Activated T-helper 1 cell treated with anti-CD3 and anti-CD28 coated beads, Interleukin-12 subunit alpha, Interleukin-12 subunit beta, Interleukin-2, Interleukin-4 antibody, amounts not matched to agents 30 ng/mL and 10 ng/mL and 1 ng/mL, durations not matched to agents 14 hours and 24 hours and 36 hours (primary cell): ENCODE data around the gene PCLAF. TPM values are rescaled to one million over a fixed set of nuclear protein-coding genes. Genes with fewer than 3 reads are reported as not detected.
A peak's percentile ranks its signal among the peaks of the same experiment; 100 is the strongest.
"Not testable (repeated sequence)": the region's sequence is repeated elsewhere in the genome, so short reads cannot be mapped to it uniquely, and the experiment has no call there.

Experiments used
- DNase-seq: peaks from one replicate; pipeline ENCODE4 v3.0.0; 2021; ENCODE audit warnings: low spot score
- H3K27ac Mint-ChIP-seq: one replicate; pipeline ENCODE4 v1.8.0; 2021; ENCODE audit warnings: mild to moderate bottlenecking, mixed read lengths
- H3K27me3 Mint-ChIP-seq: one replicate; pipeline ENCODE4 v1.8.0; 2022; ENCODE audit warnings: mild to moderate bottlenecking, moderate library complexity, mixed read lengths; ENCODE audit not compliant: insufficient read depth
- H3K36me3 Mint-ChIP-seq: one replicate; pipeline ENCODE4 v1.8.0; 2021; ENCODE audit warnings: low read depth, mixed read lengths
- H3K4me1 Mint-ChIP-seq: one replicate; pipeline ENCODE4 v1.8.0; 2021; ENCODE audit warnings: low read depth, mixed read lengths
- H3K4me3 Mint-ChIP-seq: one replicate; pipeline ENCODE4 v1.8.0; 2021; ENCODE audit warnings: mild to moderate bottlenecking, moderate library complexity, mixed read lengths
- H3K9me3 Mint-ChIP-seq: one replicate; pipeline ENCODE4 v1.8.0; 2021; ENCODE audit warnings: mixed read lengths
- intact Hi-C: fragments of 100-400 bp; cut with micrococcal nuclease; formaldehyde crosslinking; loops from one replicate; pipeline ENCODE4 v1.15.1; 2024
- total RNA-seq: library from RNA; stranded (reverse); gene quantifications from 2 replicates; pipeline ENCODE4 v1.2.3, GENCODE V29; 2022

Gene PCLAF
- total RNA-seq, 1 donor from 2014 or later, result 58.6 TPM

DNA sequence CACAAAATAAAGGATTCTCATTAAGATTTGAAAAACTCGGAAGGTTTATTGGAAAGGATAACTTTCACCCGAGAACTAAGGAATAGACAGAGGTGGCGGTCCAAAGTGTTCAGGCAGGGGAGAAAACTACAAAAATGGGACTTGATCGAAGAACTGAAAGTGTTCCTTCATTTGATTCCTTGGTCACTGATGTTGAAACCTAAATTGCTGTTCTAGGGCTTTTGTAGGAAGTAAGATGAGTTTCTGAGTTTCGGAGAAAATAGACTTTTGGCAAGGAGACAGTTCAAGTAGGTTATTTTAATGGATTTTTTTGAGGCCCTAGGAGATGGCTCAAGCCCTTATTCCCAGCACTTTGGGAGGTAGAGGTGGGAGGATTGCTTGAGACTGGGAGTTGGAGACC is 7.8 kb upstream of the PCLAF start:
- Mint-ChIP-seq H3K27ac (no peak overlapping the region), H3K36me3 (peaks cover 9% of the 10 kb centered on the region), H3K9me3 (no peaks in the 10 kb centered on the region), H3K27me3 (no peaks in the 10 kb centered on the region), H3K4me1 (peaks cover 17% of the 10 kb centered on the region), H3K4me3 (peak overlapping the region; percentile 99)
- intact Hi-C loops, result loop anchor here (5.0 kb wide), 3 partner anchors 53 to 743 kb away; partner anchors contain the start of gene PDCD7
- no peak for DNase-seq

DNA sequence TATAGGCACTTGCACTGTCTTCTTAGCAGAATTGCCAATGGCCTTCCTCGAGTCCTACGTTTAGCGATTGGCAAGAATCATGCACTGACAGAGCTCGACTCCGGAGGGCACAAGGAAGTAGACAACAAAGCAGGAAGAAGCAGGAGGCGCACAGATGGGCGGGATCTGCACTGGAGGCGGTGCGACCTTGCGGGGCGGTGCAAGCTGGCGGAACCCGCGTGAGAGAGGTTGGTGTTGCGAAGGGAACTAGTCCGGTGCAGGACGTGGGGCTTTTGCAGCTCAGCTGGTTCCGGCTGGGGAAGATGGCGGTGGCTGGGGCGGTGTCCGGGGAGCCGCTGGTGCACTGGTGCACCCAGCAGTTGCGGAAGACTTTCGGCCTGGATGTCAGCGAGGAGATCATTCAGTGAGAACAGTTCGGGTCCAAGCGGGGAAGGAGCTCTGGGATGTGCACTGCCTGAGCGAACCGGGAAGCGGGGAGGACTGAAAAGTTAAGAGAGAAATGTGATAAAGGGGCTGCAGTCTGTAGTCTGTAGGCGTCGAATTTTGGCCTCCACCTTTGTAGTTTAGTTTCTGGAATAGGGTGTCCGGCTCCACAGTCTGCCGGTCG is 6.4 kb upstream of the PCLAF start, which contains the start of gene TRIP4:
Gene TRIP4, plus strand, starts transcription at position 275 of the 607 bp plus-strand sequence. Its CDS starts 28 bp downstream, at position 303.
- Mint-ChIP-seq H3K4me1 (peaks cover 17% of the 10 kb centered on the region), H3K36me3 (peaks cover 5% of the 10 kb centered on the region), H3K9me3 (no peaks in the 10 kb centered on the region), H3K27ac (peak within 1 kb of the TSS; percentile 89), H3K4me3 (peak within 1 kb of the TSS; percentile 99), H3K27me3 (no peaks in the 10 kb centered on the region)
- intact Hi-C loops, result loop anchor here (1.0 to 5.0 kb wide), 9 partner anchors 8 to 745 kb away; partner anchors contain the start of genes CSNK1G1, PDCD7 and PPIB
- peak; percentile 96 for DNase-seq

GRCh38 chr15:64386291-64386690 is 5.0 kb upstream of the PCLAF start:
- peaks cover 6% of the 10 kb centered on the region for H3K36me3 Mint-ChIP-seq
- H3K27ac Mint-ChIP-seq, result no peak overlapping the region
- intact Hi-C loops, result loop anchor here (5.0 kb wide), 3 partner anchors 56 to 746 kb away; partner anchors contain the start of gene PDCD7
- no peaks in the 10 kb centered on the region for H3K9me3 Mint-ChIP-seq
- no peak for DNase-seq
- peaks cover 25% of the 10 kb centered on the region for H3K4me1 Mint-ChIP-seq
- H3K4me3 Mint-ChIP-seq, result peak overlapping the region; percentile 64
- no peaks in the 10 kb centered on the region for H3K27me3 Mint-ChIP-seq

GRCh38 chr15:64383760-64384159 is 2.5 kb upstream of the PCLAF start:
- Mint-ChIP-seq H3K4me1 (peaks cover 28% of the 10 kb centered on the region), H3K4me3 (no peak overlapping the region), H3K9me3 (no peaks in the 10 kb centered on the region), H3K27ac (no peak overlapping the region), H3K27me3 (no peaks in the 10 kb centered on the region), H3K36me3 (peaks cover 7% of the 10 kb centered on the region)
- intact Hi-C loops, result loop anchor here (5.0 kb wide), 1 partner anchor 551 kb away; the partner anchor contains the start of gene HERC1
- no peak for DNase-seq

DNA sequence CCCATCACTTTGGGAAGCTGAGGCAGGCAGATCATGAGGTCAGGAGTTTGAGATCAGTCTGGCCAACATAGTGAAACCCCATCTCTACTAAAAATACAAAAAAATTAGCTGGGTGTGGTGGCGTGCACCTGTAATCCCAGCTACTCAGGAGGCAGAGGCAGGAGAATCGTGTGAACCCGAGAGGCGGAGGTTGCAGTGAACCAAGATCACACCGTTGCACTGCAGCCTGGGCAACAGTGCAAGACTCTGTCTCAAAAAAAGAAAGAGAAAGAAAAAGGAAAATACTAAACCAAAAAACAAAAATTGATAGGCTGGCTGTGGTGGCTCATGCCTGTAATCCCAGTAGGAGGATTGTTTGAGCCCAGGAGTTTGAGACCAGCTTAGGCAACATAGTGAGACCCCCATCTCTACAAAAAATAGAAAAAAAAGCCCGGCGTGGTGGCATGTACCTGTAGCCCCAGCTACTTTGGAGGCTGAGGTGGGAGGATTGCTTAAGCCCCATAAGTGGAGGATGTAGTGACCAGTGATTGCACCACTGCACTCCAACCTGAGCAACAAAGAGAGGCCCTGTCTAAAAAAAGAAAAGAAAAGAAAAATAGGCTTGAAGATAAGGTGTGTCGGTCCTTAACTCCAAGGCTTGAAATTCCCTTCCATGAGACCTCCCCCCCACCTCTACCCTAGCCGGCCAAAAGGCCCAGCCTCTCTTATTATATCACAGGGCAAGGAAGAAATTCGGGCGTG is 941 bp downstream of the PCLAF start:
- not testable (repeated sequence) for H3K9me3 Mint-ChIP-seq, DNase-seq, H3K36me3 Mint-ChIP-seq, H3K27me3 Mint-ChIP-seq
- intact Hi-C loops, result loop anchor here (2.0 to 5.0 kb wide), 2 partner anchors 169 to 548 kb away; partner anchors contain the start of gene HERC1
- peak overlapping the region; percentile 92 for H3K27ac Mint-ChIP-seq
- peaks cover 16% of the 10 kb centered on the region for H3K4me1 Mint-ChIP-seq
- H3K4me3 Mint-ChIP-seq, result peak overlapping the region; percentile 94

DNA sequence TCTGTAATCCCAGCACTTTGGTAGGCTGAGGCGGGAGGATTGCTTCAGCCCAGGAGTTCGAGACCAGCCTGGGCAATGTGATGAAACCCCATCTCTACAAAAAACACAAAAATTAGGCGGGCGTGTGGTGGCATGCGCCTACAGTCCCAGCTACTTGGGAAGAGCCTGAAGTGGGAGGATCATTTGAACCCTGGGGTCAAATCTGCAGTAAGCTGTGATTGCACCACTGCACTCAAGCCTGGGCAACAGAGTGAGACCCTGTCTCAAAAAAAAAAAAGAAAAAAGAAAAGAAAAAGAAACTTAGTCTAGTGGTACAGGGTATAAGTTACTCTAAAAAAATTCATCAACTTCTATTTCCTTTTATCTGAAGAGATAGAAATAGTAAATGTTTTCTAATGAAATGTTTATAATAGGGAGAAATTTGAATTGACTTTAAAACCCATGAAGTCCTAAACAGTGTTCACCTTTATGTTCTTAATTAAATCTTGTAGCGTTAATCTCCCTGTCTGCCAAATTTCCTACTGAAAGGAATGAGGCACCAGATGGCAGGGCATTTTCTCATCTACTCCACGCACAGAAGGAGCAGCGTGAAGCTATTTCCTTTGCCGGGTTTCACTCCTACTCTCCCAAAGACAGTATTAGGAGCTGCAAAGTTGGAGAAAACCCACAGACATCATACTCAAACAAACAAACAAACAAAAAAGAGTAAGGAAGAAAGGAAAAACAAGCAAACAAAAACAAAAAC is 1.9 kb downstream of the PCLAF start:
- H3K36me3 Mint-ChIP-seq, result peaks cover 10% of the 10 kb centered on the region
- H3K27ac Mint-ChIP-seq, result no peak overlapping the region
- H3K4me1 Mint-ChIP-seq, result peaks cover 16% of the 10 kb centered on the region
- no peak for DNase-seq
- H3K4me3 Mint-ChIP-seq, result peak overlapping the region; percentile 94
- no peaks in the 10 kb centered on the region for H3K9me3 Mint-ChIP-seq
- H3K27me3 Mint-ChIP-seq, result no peaks in the 10 kb centered on the region
- intact Hi-C loops, result loop anchor here (1.0 kb wide), 1 partner anchor 8 kb away; the partner anchor contains the start of gene TRIP4

GRCh38 chr15:64373360-64373759 is 7.9 kb downstream of the PCLAF start:
- H3K4me3 Mint-ChIP-seq, result peak overlapping the region; percentile 61
- peaks cover 24% of the 10 kb centered on the region for H3K36me3 Mint-ChIP-seq
- peak overlapping the region; percentile 47 for H3K27ac Mint-ChIP-seq
- DNase-seq, result no peak
- no peaks in the 10 kb centered on the region for H3K9me3 Mint-ChIP-seq
- intact Hi-C loops, result no loop called here
- H3K27me3 Mint-ChIP-seq, result no peaks in the 10 kb centered on the region
- H3K4me1 Mint-ChIP-seq, result peaks cover 13% of the 10 kb centered on the region

DNA sequence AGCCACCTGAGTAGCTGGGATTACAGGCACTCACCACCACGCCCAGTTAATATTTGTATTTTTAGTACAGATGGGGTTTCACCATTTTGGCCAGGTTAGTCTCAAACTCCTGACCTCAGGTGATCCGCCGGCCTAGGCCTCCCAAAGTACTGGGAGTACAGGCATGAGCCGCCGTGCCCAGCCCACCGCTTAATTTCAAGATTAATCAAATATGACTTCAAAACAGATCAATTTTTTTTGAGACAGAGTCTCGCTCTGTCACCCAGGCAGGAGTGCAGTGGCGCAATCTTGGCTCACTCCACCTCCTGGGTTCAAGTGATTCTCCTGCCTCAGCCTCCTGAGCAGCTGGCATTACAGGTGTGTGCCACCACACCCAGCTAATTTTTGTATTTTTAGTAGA is 9.9 kb downstream of the PCLAF start:
- Mint-ChIP-seq H3K36me3 (peaks cover 23% of the 10 kb centered on the region), H3K4me1 (peaks cover 13% of the 10 kb centered on the region)
- H3K9me3 Mint-ChIP-seq, H3K27me3 Mint-ChIP-seq, intact Hi-C loops, DNase-seq, H3K4me3 Mint-ChIP-seq, H3K27ac Mint-ChIP-seq: not testable (repeated sequence)

GRCh38 chr15:64369078-64369607 is 12.1 kb downstream of the PCLAF start:
- no peaks in the 10 kb centered on the region for H3K27me3 Mint-ChIP-seq
- H3K27ac Mint-ChIP-seq, result no peak overlapping the region
- H3K9me3 Mint-ChIP-seq, result no peaks in the 10 kb centered on the region
- intact Hi-C loops, result no loop called here
- peaks cover 16% of the 10 kb centered on the region for H3K36me3 Mint-ChIP-seq
- H3K4me3 Mint-ChIP-seq, result no peak overlapping the region
- no peak for DNase-seq
- peaks cover 13% of the 10 kb centered on the region for H3K4me1 Mint-ChIP-seq

- Mint-ChIP-seq H3K4me3 (no peak overlapping the region), H3K27ac (no peak overlapping the region), H3K36me3 (no peaks in the 10 kb centered on the region), H3K4me1 (peaks cover 6% of the 10 kb centered on the region), H3K9me3 (no peaks in the 10 kb centered on the region), H3K27me3 (no peaks in the 10 kb centered on the region)
- no peak for DNase-seq
- intact Hi-C loops, result no loop called here
Measured at GRCh38 chr15:64361259-64361658, 20.0 kb downstream of the PCLAF start.

- peak overlapping the region; percentile 97 for H3K27ac Mint-ChIP-seq
- no peak for DNase-seq
- peaks cover 19% of the 10 kb centered on the region for H3K4me1 Mint-ChIP-seq
- no peaks in the 10 kb centered on the region for H3K36me3 Mint-ChIP-seq
- intact Hi-C loops, result loop anchor here (1.0 kb wide), 6 partner anchors 25 to 263 kb away; partner anchors contain the start of genes CIAO2A, PCLAF, PPIB and TRIP4
- H3K27me3 Mint-ChIP-seq, result no peaks in the 10 kb centered on the region
- peak overlapping the region; percentile 96 for H3K4me3 Mint-ChIP-seq
- H3K9me3 Mint-ChIP-seq, result no peaks in the 10 kb centered on the region
Measured at GRCh38 chr15:64356710-64357040, 24.6 kb downstream of the PCLAF start.

GRCh38 chr15:64355944-64356709 is 25.1 kb downstream of the PCLAF start, which contains the start of gene CSNK1G1:
Gene CSNK1G1 (minus strand): TSS chr15:64356173. CDS start chr15:64300499, 55,674 bp downstream.
- peak within 1 kb of the TSS; percentile 96 for H3K4me3 Mint-ChIP-seq
- peaks cover 19% of the 10 kb centered on the region for H3K4me1 Mint-ChIP-seq
- peak; percentile 87 for DNase-seq
- no peaks in the 10 kb centered on the region for H3K9me3 Mint-ChIP-seq
- H3K27me3 Mint-ChIP-seq, result no peaks in the 10 kb centered on the region
- peak within 1 kb of the TSS; percentile 97 for H3K27ac Mint-ChIP-seq
- intact Hi-C loops, result loop anchor here (1.0 kb wide), 6 partner anchors 25 to 263 kb away; partner anchors contain the start of genes CIAO2A, PCLAF, PPIB and TRIP4
- H3K36me3 Mint-ChIP-seq, result no peaks in the 10 kb centered on the region
